Gastroesophageal sphincter (tissue), 4 donors: Measurements from ENCODE around the gene FHIT. TPM values are rescaled to one million over a fixed set of nuclear protein-coding genes. Genes with fewer than 3 reads are reported as not detected.
A peak's percentile ranks its signal among the peaks of the same experiment; 100 is the strongest.

Source experiments
- ATAC-seq: fragments of 150-250 bp; one replicate; pipeline ENCODE4 v1.9.1; 2016; ENCODE audit warnings: mild to moderate bottlenecking, moderate library complexity
- H3K27ac ChIP-seq, 4 donors: fragments of 200-600 bp; sonication (generic) in 3 of 4; 1 replicate in 3 of 4; 2 replicates in 1 of 4; pipeline ENCODE4 v1.5.1; 2016 to 2019
- H3K27me3 ChIP-seq: fragments of 200-600 bp; sonication (generic); one replicate; pipeline ENCODE4 v1.5.1; 2019
- H3K36me3 ChIP-seq, 2 donors: fragments of 200-600 bp; sonication (generic); one replicate each; pipeline ENCODE4 v1.5.1; 2019; ENCODE audit warnings: control low read depth in 1 of 2
- H3K4me1 ChIP-seq, 3 donors: fragments of 200-600 bp; sonication (generic); 1 replicate in 2 of 3; 2 replicates in 1 of 3; pipeline ENCODE4 v1.5.1; 2016 to 2019; ENCODE audit warnings: control low read depth in 2 of 3
- H3K4me3 ChIP-seq, 2 donors: fragments of 200-600 bp; sonication (generic); one replicate each; pipeline ENCODE4 v1.5.1; 2019; ENCODE audit warnings: mild to moderate bottlenecking in 1 of 2, moderate library complexity in 1 of 2
- H3K9me3 ChIP-seq, 3 donors: fragments of 200-600 bp; sonication (generic); one replicate each; pipeline ENCODE4 v1.5.1; 2017 to 2019; ENCODE audit warnings: control low read depth in 2 of 3
- EP300 ChIP-seq: sonication (generic); formaldehyde crosslinking; IDR thresholded peaks from one replicate; pipeline ENCODE4 v1.6.1; 2017; ENCODE audit warnings: antibody characterized with exemption, mild to moderate bottlenecking
- POLR2A ChIP-seq, 2 donors: fragments of 450-650 bp; IDR thresholded peaks; one replicate each; pipeline ENCODE4 v1.6.1; 2017; ENCODE audit warnings: antibody characterized with exemption in 2 of 2, mild to moderate bottlenecking in 2 of 2, moderate library complexity in 1 of 2
- POLR2AphosphoS5 ChIP-seq: sonication (generic); formaldehyde crosslinking; IDR thresholded peaks from one replicate; pipeline ENCODE4 v1.6.1; 2017; ENCODE audit warnings: antibody characterized with exemption
- WGBS, 2 donors: methylation state at CpG; one replicate each; pipeline ENCODE4 v1.1.5; 2018; ENCODE audit warnings: low coverage in 1 of 2; 5-methylcytosine and 5-hydroxymethylcytosine counted together
- total RNA-seq, 4 donors: library from RNA; depleted of rRNA; stranded (reverse); fragments of >200 nt; gene quantifications; one replicate each; pipeline ENCODE4 v1.1.0, GENCODE V29; 2016
- TF ChIP-seq, protein P1 (sequence below), 4 experiments: fragments of 200-600 bp in 2 of 4; fragments of 450-650 bp in 2 of 4; sonication (generic) in 1 of 4; IDR thresholded peaks; one replicate each; pipeline ENCODE4 v1.5.1; 2017 to 2019; ENCODE audit warnings: antibody characterized with exemption in 4 of 4, mild to moderate bottlenecking in 2 of 4, moderate library complexity in 2 of 4

Gene FHIT
- total RNA-seq, 4 donors from 2014 or later: 1.4 to 7.3 (median 3.9) TPM

DNA sequence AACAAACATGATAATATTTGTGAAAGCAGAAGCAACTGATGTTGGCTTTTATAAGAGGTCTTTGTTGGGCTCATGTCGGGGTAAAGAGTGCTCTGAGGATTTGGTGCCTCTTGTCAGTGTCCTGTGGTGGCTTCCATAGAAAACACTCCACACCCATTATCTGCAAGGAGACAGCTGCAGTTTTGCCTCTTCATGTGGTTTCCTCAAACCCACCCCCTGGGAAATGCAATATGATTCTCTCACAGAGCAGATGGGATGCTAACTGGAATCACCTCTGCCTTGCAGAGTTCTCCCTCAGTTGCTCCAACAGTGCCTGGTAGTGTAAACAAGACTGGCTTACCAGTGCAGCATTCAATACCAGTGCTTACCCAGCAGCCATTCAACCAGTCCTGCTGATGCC lies 1430.0 kb downstream of the FHIT start:
- WGBS, 2 donors: 82 to 100% methylated on average over 1 of the region's 1 CpG

GRCh38 chr3:59820352-59820934 lies 1430.8 kb downstream of the FHIT start:
- Histone ChIP-seq H3K4me1 (peaks cover 3 to 22% (median 9%) of the 10 kb centered on the region in 3 donors), H3K36me3 (no peaks in the 10 kb centered on the region), H3K27ac (no peak overlapping the region), H3K9me3 (no peaks in the 10 kb centered on the region), H3K4me3 (no peak overlapping the region), H3K27me3 (no peaks in the 10 kb centered on the region)
- 82 to 92% methylated on average over 3 of the region's 3 CpGs for WGBS, 2 donors
- no peak for ATAC-seq
- TF ChIP-seq POLR2A (IDR thresholded peaks at IDR 0.05) (no peak), POLR2AphosphoS5 (no peak), EP300 (no peak)
- TF ChIP-seq, protein P1, sequence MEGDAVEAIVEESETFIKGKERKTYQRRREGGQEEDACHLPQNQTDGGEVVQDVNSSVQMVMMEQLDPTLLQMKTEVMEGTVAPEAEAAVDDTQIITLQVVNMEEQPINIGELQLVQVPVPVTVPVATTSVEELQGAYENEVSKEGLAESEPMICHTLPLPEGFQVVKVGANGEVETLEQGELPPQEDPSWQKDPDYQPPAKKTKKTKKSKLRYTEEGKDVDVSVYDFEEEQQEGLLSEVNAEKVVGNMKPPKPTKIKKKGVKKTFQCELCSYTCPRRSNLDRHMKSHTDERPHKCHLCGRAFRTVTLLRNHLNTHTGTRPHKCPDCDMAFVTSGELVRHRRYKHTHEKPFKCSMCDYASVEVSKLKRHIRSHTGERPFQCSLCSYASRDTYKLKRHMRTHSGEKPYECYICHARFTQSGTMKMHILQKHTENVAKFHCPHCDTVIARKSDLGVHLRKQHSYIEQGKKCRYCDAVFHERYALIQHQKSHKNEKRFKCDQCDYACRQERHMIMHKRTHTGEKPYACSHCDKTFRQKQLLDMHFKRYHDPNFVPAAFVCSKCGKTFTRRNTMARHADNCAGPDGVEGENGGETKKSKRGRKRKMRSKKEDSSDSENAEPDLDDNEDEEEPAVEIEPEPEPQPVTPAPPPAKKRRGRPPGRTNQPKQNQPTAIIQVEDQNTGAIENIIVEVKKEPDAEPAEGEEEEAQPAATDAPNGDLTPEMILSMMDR (IDR thresholded peaks at IDR 0.05): no peak

More for the DNA sequence above, 1430.0 kb downstream of the FHIT start:
- Histone ChIP-seq H3K4me1 (peaks cover 3 to 22% (median 9%) of the 10 kb centered on the region in 3 donors), H3K27me3 (no peaks in the 10 kb centered on the region), H3K9me3 (no peaks in the 10 kb centered on the region), H3K36me3 (no peaks in the 10 kb centered on the region), H3K4me3 (no peak overlapping the region), H3K27ac (no peak overlapping the region)
- ATAC-seq: no peak
- TF ChIP-seq, protein P1 (IDR thresholded peaks at IDR 0.05): no peak
- no peak for TF ChIP-seq EP300
- TF ChIP-seq POLR2AphosphoS5: no peak
- TF ChIP-seq POLR2A (IDR thresholded peaks at IDR 0.05): no peak

- no peaks in the 10 kb centered on the region for H3K27me3 ChIP-seq
- H3K27ac ChIP-seq: peak overlapping the region; percentile 26 to 72 (median 66)
- WGBS, 2 donors: 65 to 67% methylated on average over 3 to 4 of the region's 4 CpGs
- no peaks in the 10 kb centered on the region for H3K36me3 ChIP-seq
- H3K4me3 ChIP-seq: no peak overlapping the region
- peaks cover 3 to 22% (median 9%) of the 10 kb centered on the region in 3 donors for H3K4me1 ChIP-seq
- ATAC-seq: no peak
- no peaks in the 10 kb centered on the region for H3K9me3 ChIP-seq
- no peak for TF ChIP-seq EP300
- TF ChIP-seq POLR2AphosphoS5: no peak
- TF ChIP-seq POLR2A (IDR thresholded peaks at IDR 0.05): no peak
- TF ChIP-seq, protein P1 (IDR thresholded peaks at IDR 0.05): no peak
These were observed 1432.3 kb downstream of the FHIT start for GRCh38 chr3:59818919-59819300.

DNA sequence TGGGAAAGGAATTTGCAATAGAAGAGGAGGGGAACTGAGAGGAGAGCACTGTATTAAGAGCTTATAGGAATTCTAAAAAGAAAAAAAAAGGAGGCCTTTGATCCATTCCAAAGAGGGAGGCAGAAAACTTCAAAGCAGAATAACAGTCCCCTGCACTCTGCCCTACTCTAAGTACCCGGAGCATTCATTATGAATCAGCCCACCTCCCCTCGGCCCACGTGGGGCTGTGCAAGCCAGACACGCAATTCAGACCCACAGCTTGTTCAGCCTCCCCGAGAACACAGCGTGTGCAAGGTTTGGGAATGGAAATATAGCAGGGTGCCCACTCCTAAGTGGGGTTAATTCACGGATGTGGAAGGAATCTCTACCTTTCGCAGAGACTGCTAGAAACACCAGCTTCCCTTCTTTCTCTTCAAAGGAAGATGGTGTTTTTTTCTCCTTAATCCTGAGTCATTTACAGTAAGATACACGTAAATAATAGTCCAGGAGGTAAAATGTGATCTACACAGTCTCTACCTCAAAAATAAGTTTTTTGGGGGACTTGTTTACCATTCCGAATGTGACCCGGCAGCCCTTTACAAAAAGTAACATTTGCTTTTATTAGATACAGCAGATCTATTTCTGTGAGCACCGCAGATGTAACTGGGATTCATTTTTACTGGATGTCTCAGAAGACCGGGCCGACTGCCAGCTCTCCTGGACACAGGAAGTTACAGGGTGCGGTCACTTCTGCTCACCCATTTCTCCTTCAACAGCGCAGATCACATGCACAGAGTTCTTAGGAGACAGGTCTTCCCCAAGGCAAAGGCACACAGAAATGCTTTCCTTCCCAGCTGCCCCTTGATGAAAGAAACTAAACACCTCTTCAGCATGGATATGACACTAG lies 1433.0 kb downstream of the FHIT start:
- H3K4me3 ChIP-seq: peak overlapping the region in 1 of 2 donors; percentile 3

More for the DNA sequence above, 1433.0 kb downstream of the FHIT start:
- H3K4me1 ChIP-seq: peaks cover 3 to 29% (median 9%) of the 10 kb centered on the region in 3 donors
- no peaks in the 10 kb centered on the region for H3K9me3 ChIP-seq
- H3K36me3 ChIP-seq: no peaks in the 10 kb centered on the region
- H3K27ac ChIP-seq: peak overlapping the region; percentile 26 to 72 (median 66)
- H3K27me3 ChIP-seq: no peaks in the 10 kb centered on the region
- WGBS, 2 donors: 19 to 21% methylated on average over 11 to 15 of the region's 16 CpGs
- peak; percentile 58 for TF ChIP-seq POLR2AphosphoS5
- TF ChIP-seq, protein P1 (IDR thresholded peaks at IDR 0.05): no peak
- ATAC-seq: peak; percentile 92
